HL-60/S4 treated with retinoic acid at 250 ng/mL for 4 days and 3 days (cell line): ENCODE measurements around the gene SLC44A1.

Experiments used
- in situ Hi-C: fragments of 300-500 bp; cut with MboI; formaldehyde crosslinking; loops from 2 replicates; pipeline ENCODE4 v1.7.0; 2022; ENCODE audit warnings: low sequenced_read_pairs

SLC44A1 gene

GRCh38 chr9:105244003-105244733 lies at the start of gene SLC44A1:
SLC44A1 (plus strand) TSS chr9:105244651; CDS start chr9:105244869, 218 bp downstream.
- in situ Hi-C loops: no loop called here

GRCh38 chr9:105195259-105195658 lies 49.2 kb upstream of the SLC44A1 start:
- in situ Hi-C loops: no loop called here

- in situ Hi-C loops: no loop called here
Measured at GRCh38 chr9:105198023-105198422, 46.4 kb upstream of the SLC44A1 start.

- in situ Hi-C loops: no loop called here
Measured at GRCh38 chr9:105198865-105199264, 45.6 kb upstream of the SLC44A1 start.

GRCh38 chr9:105204416-105204815 lies 40.0 kb upstream of the SLC44A1 start:
- in situ Hi-C loops: no loop called here

- in situ Hi-C loops: no loop called here
Measured at GRCh38 chr9:105205787-105206495, 38.5 kb upstream of the SLC44A1 start.

- in situ Hi-C loops: no loop called here
Measured at GRCh38 chr9:105206496-105206820, 38.0 kb upstream of the SLC44A1 start.

- in situ Hi-C loops: no loop called here
Measured at GRCh38 chr9:105206821-105207699, 37.4 kb upstream of the SLC44A1 start.

- in situ Hi-C loops: no loop called here
Measured at GRCh38 chr9:105216440-105217178, 27.8 kb upstream of the SLC44A1 start.

- in situ Hi-C loops: no loop called here
Measured at GRCh38 chr9:105218673-105219072, 25.8 kb upstream of the SLC44A1 start.

GRCh38 chr9:105219291-105219805 lies 25.1 kb upstream of the SLC44A1 start:
- in situ Hi-C loops: no loop called here

- in situ Hi-C loops: no loop called here
Measured at GRCh38 chr9:105220451-105220850, 24.0 kb upstream of the SLC44A1 start.

GRCh38 chr9:105223544-105224140 lies 20.8 kb upstream of the SLC44A1 start:
- in situ Hi-C loops: no loop called here

GRCh38 chr9:105226055-105226454 lies 18.4 kb upstream of the SLC44A1 start:
- in situ Hi-C loops: no loop called here

- in situ Hi-C loops: no loop called here
Measured at GRCh38 chr9:105232207-105232606, 12.2 kb upstream of the SLC44A1 start.

- in situ Hi-C loops: no loop called here
Measured at GRCh38 chr9:105233873-105234272, 10.6 kb upstream of the SLC44A1 start.

- in situ Hi-C loops: no loop called here
Measured at GRCh38 chr9:105236261-105236660, 8.2 kb upstream of the SLC44A1 start.

- in situ Hi-C loops: no loop called here
Measured at GRCh38 chr9:105237246-105237645, 7.2 kb upstream of the SLC44A1 start.

GRCh38 chr9:105238302-105238701 lies 6.1 kb upstream of the SLC44A1 start:
- in situ Hi-C loops: no loop called here

- in situ Hi-C loops: no loop called here
Measured at GRCh38 chr9:105241356-105242043, 3.0 kb upstream of the SLC44A1 start.
